IPS DF 6.9 (cell line): ENCODE results near the gene ICAM5.

Experiments used
- DNase-seq: peaks from one replicate; pipeline ENCODE4 v3.0.0-alpha.2; 2013; ENCODE audit warnings: low read depth, low spot score
- H3K27ac ChIP-seq: one replicate; pipeline ENCODE4 v1.5.1; 2013; ENCODE audit warnings: low read length, control low read depth
- H3K27me3 ChIP-seq: 2 replicates; pipeline ENCODE4 v1.6.1; 2013; ENCODE audit warnings: mild to moderate bottlenecking, low read length; ENCODE audit not compliant: control insufficient read depth, insufficient read depth
- H3K36me3 ChIP-seq: 2 replicates; pipeline ENCODE4 v1.6.1; 2013; ENCODE audit warnings: low read length; ENCODE audit not compliant: control insufficient read depth, insufficient read depth
- H3K4me1 ChIP-seq: 2 replicates; pipeline ENCODE4 v1.6.1; 2013; ENCODE audit warnings: low read length; ENCODE audit not compliant: control insufficient read depth, insufficient read depth
- H3K4me3 ChIP-seq: 2 replicates; pipeline ENCODE4 v1.5.1; 2013; ENCODE audit warnings: mild to moderate bottlenecking, low read length
- H3K9me3 ChIP-seq: 2 replicates; pipeline ENCODE4 v1.6.1; 2013; ENCODE audit warnings: low read length, inconsistent platforms; ENCODE audit not compliant: control insufficient read depth, insufficient read depth
- WGBS: extraction: QIAGEN DNeasy Blood & Tissue Kit; methylation state at CpG from one replicate; pipeline ENCODE4 v1.1.7; 2013; ENCODE audit warnings: mixed read lengths, missing lambda C conversion rate; ENCODE audit not compliant: insufficient read length, insufficient coverage; 5-methylcytosine and 5-hydroxymethylcytosine counted together

Gene ICAM5

DNA sequence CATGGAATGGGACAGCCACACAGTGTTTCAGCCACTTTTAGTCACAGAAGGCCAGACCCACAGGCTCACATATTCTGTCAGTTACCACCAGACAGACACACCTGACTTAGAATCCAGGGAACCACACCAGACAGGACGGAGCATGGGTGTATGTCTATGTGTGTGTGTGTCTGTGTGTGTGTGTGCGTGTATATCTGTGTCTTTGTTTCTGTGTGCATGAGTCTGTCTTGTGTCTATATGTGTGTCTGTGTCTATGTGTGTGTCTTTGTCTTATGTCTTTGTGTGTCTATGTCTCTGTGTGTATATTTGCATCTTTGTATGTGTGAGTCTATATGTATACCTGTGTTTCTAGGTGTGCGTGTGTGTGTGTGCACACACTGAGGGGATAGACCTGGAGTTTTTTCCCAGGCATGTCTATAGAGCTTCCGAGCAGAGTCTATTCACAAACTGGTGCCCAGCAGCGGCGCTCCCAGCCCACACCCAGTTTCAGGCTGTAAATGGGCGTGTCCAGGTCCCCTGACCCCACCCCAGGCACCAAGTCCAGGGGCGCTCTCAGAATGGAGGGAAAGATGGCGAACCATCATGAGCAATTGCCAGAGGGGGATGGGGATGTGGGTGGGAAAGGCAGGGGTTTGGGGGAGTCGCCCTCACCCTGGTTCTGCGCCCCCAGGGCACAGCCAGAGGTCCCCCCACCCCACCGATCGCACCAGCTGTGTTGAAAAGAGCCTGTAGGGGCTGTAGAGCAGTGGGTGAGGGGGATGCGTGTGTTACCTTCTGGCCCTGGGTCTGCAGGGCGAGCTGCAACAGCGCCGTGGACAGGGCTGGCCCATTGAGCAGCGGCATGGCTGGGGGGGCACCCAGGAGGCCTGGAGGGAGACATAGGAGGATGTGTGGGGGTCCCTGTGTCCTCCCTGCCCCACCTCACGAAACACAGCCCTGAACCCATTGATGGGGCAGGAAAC lies 32.4 kb downstream of the ICAM5 start:
- no CpG with 5 or more reads among the region's 19 CpGs for WGBS
- Histone ChIP-seq H3K27me3 (no peaks in the 10 kb centered on the region), H3K4me3 (no peak overlapping the region), H3K27ac (no peak overlapping the region), H3K9me3 (no peaks in the 10 kb centered on the region), H3K36me3 (peaks cover 38% of the 10 kb centered on the region), H3K4me1 (no peaks in the 10 kb centered on the region)
- no peak for DNase-seq

DNA sequence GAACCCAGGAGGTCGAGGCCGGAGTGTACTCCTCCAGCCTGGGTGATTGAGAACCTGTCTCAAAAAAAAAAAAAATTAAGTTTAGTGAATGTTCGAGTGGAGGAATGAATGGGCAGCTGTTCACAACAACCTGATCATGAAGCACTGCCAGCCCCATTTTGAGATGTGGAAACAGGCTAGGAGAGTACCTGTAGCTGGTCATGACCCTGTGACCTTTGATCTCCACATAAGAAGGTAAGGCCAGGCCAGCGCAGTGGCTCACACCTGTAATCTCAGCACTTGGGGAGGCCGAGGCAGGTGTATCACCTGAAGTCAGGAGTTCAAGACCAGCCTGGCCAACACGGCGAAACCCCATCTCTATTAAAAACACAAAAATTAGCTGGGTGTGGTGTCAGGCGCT lies 36.0 kb downstream of the ICAM5 start:
- Histone ChIP-seq H3K4me3 (no peak overlapping the region), H3K27ac (no peak overlapping the region), H3K9me3 (no peaks in the 10 kb centered on the region), H3K27me3 (no peaks in the 10 kb centered on the region), H3K36me3 (peaks cover 56% of the 10 kb centered on the region), H3K4me1 (no peaks in the 10 kb centered on the region)
- WGBS: no CpG with 5 or more reads among the region's 8 CpGs
- no peak for DNase-seq

GRCh38 chr19:10327793-10328192 lies 38.0 kb downstream of the ICAM5 start:
- DNase-seq: no peak
- Histone ChIP-seq H3K27ac (no peak overlapping the region), H3K4me3 (no peak overlapping the region), H3K36me3 (peaks cover 40% of the 10 kb centered on the region), H3K9me3 (no peaks in the 10 kb centered on the region), H3K4me1 (peaks cover 3% of the 10 kb centered on the region; the same call in 1 of the 2 replicates), H3K27me3 (no peaks in the 10 kb centered on the region)
- no CpG with 5 or more reads among the region's 7 CpGs for WGBS

DNA sequence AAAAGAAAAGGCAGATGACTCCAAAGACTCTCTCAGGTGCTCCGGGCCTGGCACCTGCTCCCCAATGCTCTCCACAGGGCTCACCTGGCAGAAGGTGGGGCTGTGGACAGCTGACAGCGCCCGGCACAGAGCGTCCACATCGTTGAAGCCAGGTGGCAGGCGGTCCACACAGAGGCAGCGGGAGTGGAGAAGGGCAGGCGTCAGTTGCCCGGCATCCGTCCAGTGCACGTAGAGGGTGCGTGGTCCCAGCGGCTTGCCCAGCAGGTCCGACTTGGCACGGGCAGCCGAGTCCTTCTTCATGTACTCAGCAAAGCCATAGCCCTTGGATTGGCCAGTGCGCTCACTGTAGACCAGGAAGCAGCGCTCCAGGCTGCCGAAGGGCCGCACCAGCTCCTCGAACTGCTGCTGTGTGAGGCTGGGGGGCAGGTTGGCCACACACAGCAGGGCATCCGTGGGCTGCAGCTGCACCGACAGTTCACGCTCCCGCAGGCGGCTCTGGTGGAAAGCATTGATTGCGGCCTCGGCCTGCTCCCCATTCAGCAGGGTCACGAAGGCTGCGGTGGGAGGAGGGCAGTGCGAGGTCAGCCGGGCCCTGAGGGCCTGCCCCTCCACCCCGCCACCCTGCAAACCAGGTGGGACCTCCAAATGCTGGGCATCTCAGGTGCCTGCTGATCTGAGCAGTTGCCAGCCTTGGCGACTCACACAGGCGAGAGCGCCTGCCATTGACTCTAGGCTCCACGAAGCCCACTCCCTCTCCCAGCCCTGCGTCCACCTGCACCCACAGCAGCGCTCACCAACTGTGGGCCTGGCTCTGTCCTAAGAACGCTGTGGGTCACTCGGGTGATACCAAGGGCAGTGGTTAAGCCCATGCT lies 39.0 kb downstream of the ICAM5 start:
- no CpG with 5 or more reads among the region's 41 CpGs for WGBS
- no peak for DNase-seq
- no peaks in the 10 kb centered on the region for H3K27me3 ChIP-seq
- no peak overlapping the region for H3K27ac ChIP-seq
- peaks cover 3% of the 10 kb centered on the region; the same call in 1 of the 2 replicates for H3K4me1 ChIP-seq
- H3K9me3 ChIP-seq: no peaks in the 10 kb centered on the region
- H3K36me3 ChIP-seq: peaks cover 30% of the 10 kb centered on the region
- H3K4me3 ChIP-seq: no peak overlapping the region

DNA sequence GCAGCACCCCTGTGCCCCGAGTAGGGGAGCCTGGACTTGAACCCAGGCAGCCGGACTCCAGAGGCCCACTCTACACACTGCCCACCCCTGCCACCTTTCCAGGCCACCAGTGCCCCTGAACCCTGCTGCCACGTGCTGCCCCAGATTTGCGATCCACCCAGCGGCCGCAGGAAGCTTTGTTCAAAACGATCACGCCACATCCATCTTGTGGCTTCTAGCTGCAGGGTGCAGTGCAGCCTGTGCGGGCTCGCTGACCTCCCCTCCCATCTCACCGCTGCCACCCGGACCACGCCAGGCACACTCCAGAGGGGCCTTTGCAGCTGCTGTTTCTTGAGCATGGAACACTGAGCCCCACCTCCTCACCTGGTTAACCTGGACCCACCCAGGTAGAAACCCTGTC lies 39.8 kb downstream of the ICAM5 start:
- Histone ChIP-seq H3K4me1 (peaks cover 4% of the 10 kb centered on the region; the same call in 1 of the 2 replicates), H3K27ac (no peak overlapping the region), H3K9me3 (no peaks in the 10 kb centered on the region), H3K27me3 (no peaks in the 10 kb centered on the region), H3K4me3 (no peak overlapping the region), H3K36me3 (peaks cover 30% of the 10 kb centered on the region)
- no peak for DNase-seq
- WGBS: no CpG with 5 or more reads among the region's 13 CpGs

GRCh38 chr19:10332158-10332964 lies 42.6 kb downstream of the ICAM5 start:
- DNase-seq: no peak
- no peak overlapping the region for H3K27ac ChIP-seq
- H3K4me3 ChIP-seq: peak overlapping the region; percentile 95; the same call in 1 of the 2 replicates
- no peaks in the 10 kb centered on the region for H3K27me3 ChIP-seq
- H3K4me1 ChIP-seq: peaks cover 6% of the 10 kb centered on the region
- no CpG with 5 or more reads among the region's 18 CpGs for WGBS
- H3K36me3 ChIP-seq: peaks cover 26% of the 10 kb centered on the region
- no peaks in the 10 kb centered on the region for H3K9me3 ChIP-seq

DNA sequence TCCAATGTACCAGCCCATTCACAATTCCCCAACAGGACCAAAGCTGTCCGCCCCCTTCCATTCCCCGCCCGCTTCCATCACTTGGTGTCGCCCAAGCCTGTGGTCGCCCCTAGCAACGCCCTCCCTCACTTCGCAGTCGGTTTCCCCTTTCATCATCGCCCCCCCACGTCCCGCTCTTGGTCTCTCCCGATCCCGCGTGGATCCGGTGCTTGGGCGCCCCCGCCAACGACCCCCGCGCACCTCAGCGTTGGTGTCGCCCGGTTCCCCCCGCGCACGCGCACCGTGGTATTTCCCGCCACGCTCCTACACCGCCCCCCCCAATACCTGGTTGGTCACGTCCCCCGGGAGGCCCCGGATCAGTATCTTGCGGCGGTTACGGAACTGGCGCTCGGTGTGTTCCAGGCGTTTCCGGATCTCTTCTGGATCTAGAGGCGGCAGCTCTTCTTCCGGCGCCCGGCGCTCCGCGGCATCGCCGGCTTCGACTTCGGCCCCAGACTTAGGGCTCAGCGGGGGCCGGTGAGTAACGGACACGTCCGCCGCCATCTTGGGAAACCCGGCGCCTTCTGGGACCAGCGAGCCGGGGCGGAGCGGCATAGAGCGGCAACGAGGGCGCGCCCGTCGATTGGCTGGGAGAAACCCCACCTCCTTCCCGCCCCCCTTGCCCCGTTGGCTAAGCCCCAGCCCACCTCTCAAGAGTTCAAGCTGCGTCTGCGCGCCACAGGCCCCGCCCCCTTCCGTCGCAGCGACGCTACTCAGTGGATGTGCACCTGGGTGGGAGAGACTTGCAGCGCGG lies 43.4 kb downstream of the ICAM5 start, which contains the start of gene RAVER1:
Gene RAVER1 (minus strand): TSS at position 565 of the 793 bp plus-strand sequence. CDS start 22 bp downstream, at position 543.
- peak; percentile 85 for DNase-seq
- WGBS: no CpG with 5 or more reads among the region's 82 CpGs
- no peaks in the 10 kb centered on the region for H3K9me3 ChIP-seq
- no peaks in the 10 kb centered on the region for H3K27me3 ChIP-seq
- peaks cover 18% of the 10 kb centered on the region for H3K36me3 ChIP-seq
- no peak within 1 kb of the TSS for H3K27ac ChIP-seq
- H3K4me3 ChIP-seq: peak within 1 kb of the TSS; percentile 95
- H3K4me1 ChIP-seq: peaks cover 6% of the 10 kb centered on the region

DNA sequence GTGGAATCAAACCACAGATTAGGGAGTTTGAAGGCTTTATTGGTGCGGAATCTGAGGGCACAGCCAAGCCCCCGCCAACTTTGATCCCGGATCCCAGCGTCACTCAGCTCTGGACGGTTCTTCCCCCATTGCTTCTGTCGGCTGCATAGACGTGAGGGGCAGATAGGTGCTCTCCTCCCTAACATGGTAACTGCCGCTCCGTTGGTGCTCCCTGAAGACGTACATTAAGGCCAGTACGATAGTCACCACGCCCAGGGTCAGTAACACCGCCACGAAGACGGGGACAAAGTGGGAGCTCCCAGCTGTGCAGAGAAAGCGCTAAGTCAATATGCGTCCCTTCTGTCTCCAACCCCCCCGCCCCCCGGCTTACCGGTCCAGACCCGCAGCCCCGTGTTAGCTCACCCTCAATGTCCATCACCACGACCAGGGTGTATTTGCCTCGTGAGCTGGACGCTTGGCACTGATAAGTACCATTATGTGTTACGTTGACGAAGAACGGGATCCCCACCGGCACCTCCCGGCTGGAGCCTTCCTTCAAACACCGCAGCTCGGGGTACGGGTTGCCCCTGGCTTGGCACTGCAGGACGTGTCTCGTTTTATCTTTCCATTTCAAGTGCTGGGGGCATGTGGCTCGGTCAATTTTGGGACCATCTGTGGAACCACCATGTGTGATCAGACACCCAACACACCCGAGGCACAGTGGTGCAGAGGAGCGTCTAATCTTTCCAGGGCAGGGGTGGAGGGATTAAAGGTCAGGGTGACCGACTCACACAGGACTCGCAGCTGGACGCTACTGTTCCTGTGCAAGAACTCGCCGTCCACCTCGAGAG lies 44.2 kb downstream of the ICAM5 start:
- Histone ChIP-seq H3K36me3 (peaks cover 12% of the 10 kb centered on the region), H3K4me1 (peaks cover 10% of the 10 kb centered on the region), H3K9me3 (no peaks in the 10 kb centered on the region), H3K27ac (no peak overlapping the region), H3K27me3 (no peaks in the 10 kb centered on the region), H3K4me3 (peak overlapping the region; percentile 95; the same call in 1 of the 2 replicates)
- no CpG with 5 or more reads among the region's 44 CpGs for WGBS
- no peak for DNase-seq
